H9 (cell line): ENCODE data around the gene ATL1. TPM values are rescaled to one million over a fixed set of nuclear protein-coding genes. Genes with fewer than 3 reads are reported as not detected.

Experiments
- DNase-seq: peaks from one replicate; pipeline ENCODE4 v3.0.0-alpha.2; 2017
- H2AFZ ChIP-seq: one replicate; pipeline ENCODE4 v1.6.1; 2013; ENCODE audit warnings: mild to moderate bottlenecking, low read length, control low read depth, moderate library complexity
- H2AK5ac ChIP-seq: 2 replicates; pipeline ENCODE4 v1.6.1; 2013; ENCODE audit warnings: low read length, control low read depth, mixed read lengths; ENCODE audit not compliant: insufficient read length
- H2BK120ac ChIP-seq: one replicate; pipeline ENCODE4 v1.6.1; 2013; ENCODE audit warnings: low read depth, mild to moderate bottlenecking, low read length, control low read depth, inconsistent platforms; ENCODE audit not compliant: poor library complexity, severe bottlenecking
- H2BK12ac ChIP-seq: 2 replicates; pipeline ENCODE4 v1.6.1; 2013; ENCODE audit warnings: low read length, control low read depth, mixed read lengths, low read depth; ENCODE audit not compliant: insufficient read length
- H2BK15ac ChIP-seq: 2 replicates; pipeline ENCODE4 v1.6.1; 2013; ENCODE audit warnings: low read depth, low read length, control low read depth
- H2BK20ac ChIP-seq: one replicate; pipeline ENCODE4 v1.6.1; 2013; ENCODE audit warnings: low read depth, mild to moderate bottlenecking, low read length, control low read depth, inconsistent platforms; ENCODE audit not compliant: poor library complexity, severe bottlenecking
- H2BK5ac ChIP-seq: 2 replicates; pipeline ENCODE4 v1.6.1; 2013; ENCODE audit warnings: low read length, control low read depth, mixed read lengths; ENCODE audit not compliant: insufficient read length
- H3K14ac ChIP-seq: 2 replicates; pipeline ENCODE4 v1.6.1; 2013; ENCODE audit warnings: low read length, control low read depth; ENCODE audit not compliant: insufficient read depth
- H3K18ac ChIP-seq: 2 replicates; pipeline ENCODE4 v1.6.1; 2013; ENCODE audit warnings: low read depth, mild to moderate bottlenecking, mixed read lengths, low read length, control low read depth; ENCODE audit not compliant: insufficient read length
- H3K23ac ChIP-seq: 2 replicates; pipeline ENCODE4 v1.6.1; 2013; ENCODE audit warnings: low read length, control low read depth, mixed read lengths, low read depth; ENCODE audit not compliant: insufficient read length
- H3K23me2 ChIP-seq: 2 replicates; pipeline ENCODE4 v1.6.1; 2013; ENCODE audit warnings: low read depth, mild to moderate bottlenecking, mixed read lengths, low read length, control low read depth; ENCODE audit not compliant: insufficient read length, poor library complexity, severe bottlenecking
- H3K27ac ChIP-seq: 2 replicates; pipeline ENCODE4 v1.5.1; 2013; ENCODE audit warnings: low read length, control low read depth, mixed read lengths, low read depth; ENCODE audit not compliant: insufficient read length
- H3K27me3 ChIP-seq: 2 replicates; pipeline ENCODE4 v1.6.1; 2013; ENCODE audit warnings: low read length, control low read depth, inconsistent platforms; ENCODE audit not compliant: insufficient read depth
- H3K4ac ChIP-seq: 2 replicates; pipeline ENCODE4 v1.6.1; 2013; ENCODE audit warnings: low read depth, mild to moderate bottlenecking, control low read depth, inconsistent platforms, low read length, moderate library complexity
- H3K4me1 ChIP-seq: 2 replicates; pipeline ENCODE4 v1.6.1; 2013; ENCODE audit warnings: low read length, control low read depth, inconsistent platforms; ENCODE audit not compliant: insufficient read depth
- H3K4me2 ChIP-seq: 2 replicates; pipeline ENCODE4 v1.6.1; 2013; ENCODE audit warnings: low read length, control low read depth, mixed read lengths; ENCODE audit not compliant: insufficient read length, insufficient read depth
- H3K56ac ChIP-seq: 2 replicates; pipeline ENCODE4 v1.6.1; 2013; ENCODE audit warnings: low read depth, mild to moderate bottlenecking, mixed read lengths, low read length, control low read depth; ENCODE audit not compliant: insufficient read length
- H3K79me1 ChIP-seq: 2 replicates; pipeline ENCODE4 v1.6.1; 2013; ENCODE audit warnings: low read depth, mild to moderate bottlenecking, moderate library complexity, low read length, control low read depth, inconsistent platforms; ENCODE audit not compliant: insufficient read depth, poor library complexity, severe bottlenecking
- H3K79me2 ChIP-seq: 2 replicates; pipeline ENCODE4 v1.6.1; 2013; ENCODE audit warnings: low read length, control low read depth, inconsistent platforms; ENCODE audit not compliant: insufficient read depth
- H3K9ac ChIP-seq: 2 replicates; pipeline ENCODE4 v1.6.1; 2013; ENCODE audit warnings: low read length, control low read depth, mixed read lengths; ENCODE audit not compliant: insufficient read length; ENCODE audit errors: extremely low read depth
- H3K9me3 ChIP-seq: one replicate; pipeline ENCODE4 v1.6.1; 2013; ENCODE audit warnings: low read depth, low read length, inconsistent platforms; ENCODE audit not compliant: control insufficient read depth
- H3T11ph ChIP-seq: one replicate; pipeline ENCODE4 v1.6.1; 2013; ENCODE audit warnings: mild to moderate bottlenecking, low read length, control low read depth, inconsistent platforms
- H4K20me1 ChIP-seq: one replicate; pipeline ENCODE4 v1.6.1; 2013; ENCODE audit not compliant: control insufficient read depth, insufficient read length, insufficient read depth
- H4K5ac ChIP-seq: 2 replicates; pipeline ENCODE4 v1.6.1; 2013; ENCODE audit warnings: low read depth, mild to moderate bottlenecking, mixed read lengths, low read length, control low read depth; ENCODE audit not compliant: insufficient read length
- H4K8ac ChIP-seq: replicated peaks from 2 replicates; pipeline ENCODE4 v1.6.1; 2013; ENCODE audit warnings: low read length, control low read depth, mixed read lengths, low read depth; ENCODE audit not compliant: insufficient read length
- H4K91ac ChIP-seq: 2 replicates; pipeline ENCODE4 v1.6.1; 2013; ENCODE audit warnings: low read depth, mild to moderate bottlenecking, moderate library complexity, mixed read lengths, low read length, control low read depth; ENCODE audit not compliant: insufficient read length
- H3K27ac Mint-ChIP-seq, 3 experiments: 2 replicates in 2 of 3; 3 replicates in 1 of 3; pipeline ENCODE4 v1.8.0; 2020 to 2021; ENCODE audit warnings: mixed read lengths in 3 of 3, mild to moderate bottlenecking in 1 of 3, moderate library complexity in 1 of 3
- H3K27me3 Mint-ChIP-seq: 2 replicates; pipeline ENCODE4 v1.8.0; 2021; ENCODE audit warnings: low read depth, mild to moderate bottlenecking, moderate library complexity, mixed read lengths
- H3K36me3 Mint-ChIP-seq, 3 experiments: 2 replicates in 2 of 3; 3 replicates in 1 of 3; pipeline ENCODE4 v1.8.0; 2020 to 2021; ENCODE audit warnings: low read depth in 3 of 3, mixed read lengths in 3 of 3; ENCODE audit not compliant: insufficient read depth in 1 of 3
- H3K4me1 Mint-ChIP-seq, 2 experiments: 2 replicates each; pipeline ENCODE4 v1.8.0; 2020; ENCODE audit warnings: mixed read lengths in 2 of 2
- H3K4me3 Mint-ChIP-seq, 2 experiments: 2 replicates in 1 of 2; 3 replicates in 1 of 2; pipeline ENCODE4 v1.8.0; 2020 to 2021; ENCODE audit warnings: mild to moderate bottlenecking in 2 of 2, mixed read lengths in 2 of 2, moderate library complexity in 1 of 2
- H3K9me3 Mint-ChIP-seq, 2 experiments: 2 replicates in 1 of 2; 3 replicates in 1 of 2; pipeline ENCODE4 v1.8.0; 2020; ENCODE audit warnings: mild to moderate bottlenecking in 2 of 2, mixed read lengths in 2 of 2, moderate library complexity in 1 of 2
- CTCF ChIP-seq: fragments of 200-600 bp; sonication (generic); conservative IDR thresholded peaks from 3 replicates; pipeline ENCODE4 v1.8.0; 2021; ENCODE audit warnings: antibody characterized with exemption, mild to moderate bottlenecking
- WGBS: extraction: QIAGEN DNeasy Blood & Tissue Kit; methylation state at CpG from one replicate; pipeline ENCODE4 v1.1.7; 2013; ENCODE audit warnings: missing lambda C conversion rate, low lambda C conversion rate, mixed read lengths; ENCODE audit not compliant: insufficient read length; ENCODE audit errors: extremely low coverage; 5-methylcytosine and 5-hydroxymethylcytosine counted together
- total RNA-seq: library from RNA; stranded (reverse); gene quantifications from 2 replicates; pipeline ENCODE4 v1.2.1, GENCODE V29; 2021

The ATL1 gene
- total RNA-seq, 1 experiment from 2014 or later = 3.0 TPM

- Histone ChIP-seq H4K91ac (no peak overlapping the region), H4K5ac (no peak overlapping the region), H3K9ac (no peak overlapping the region), H2BK12ac (no peak overlapping the region), H4K8ac (no peak overlapping the region), H3K4me1 (no peaks in the 10 kb centered on the region), H3K27me3 (no peaks in the 10 kb centered on the region), H2AK5ac (no peak overlapping the region), H2BK20ac (no peak overlapping the region), H3K23me2 (no peaks in the 10 kb centered on the region), H3K23ac (no peak overlapping the region), H3K56ac (no peak overlapping the region), H3K79me2 (no peaks in the 10 kb centered on the region), H2BK15ac (no peak overlapping the region), H4K20me1 (no peaks in the 10 kb centered on the region), H3K4ac (no peak overlapping the region), H3K18ac (no peak overlapping the region), H3K9me3 (no peaks in the 10 kb centered on the region), H2BK120ac (no peak overlapping the region), H3T11ph (no peak overlapping the region), H3K79me1 (no peaks in the 10 kb centered on the region), H2BK5ac (no peak overlapping the region), H3K27ac (no peak overlapping the region), H3K4me2 (no peak overlapping the region), H3K14ac (no peak overlapping the region), H2AFZ (no peak overlapping the region)
- Mint-ChIP-seq H3K4me3 (no peak overlapping the region), H3K27me3 (no peaks in the 10 kb centered on the region), H3K27ac (no peak overlapping the region), H3K9me3 (no peaks in the 10 kb centered on the region), H3K36me3 (no peaks in the 10 kb centered on the region), H3K4me1 (no peaks in the 10 kb centered on the region)
- WGBS = no CpG with 5 or more reads among the region's 1 CpG
- DNase-seq = no peak
- TF ChIP-seq CTCF = no peak
Measured at GRCh38 chr14:50607761-50608160, 47.8 kb downstream of the ATL1 start.
